Measurements from ENCODE around the gene PPP2R2C. TPM values are rescaled to one million over a fixed set of nuclear protein-coding genes. Genes with fewer than 3 reads are reported as not detected.

Gene PPP2R2C
- total RNA-seq, 1 donor from 2014 or later = 2.2 TPM

DNA sequence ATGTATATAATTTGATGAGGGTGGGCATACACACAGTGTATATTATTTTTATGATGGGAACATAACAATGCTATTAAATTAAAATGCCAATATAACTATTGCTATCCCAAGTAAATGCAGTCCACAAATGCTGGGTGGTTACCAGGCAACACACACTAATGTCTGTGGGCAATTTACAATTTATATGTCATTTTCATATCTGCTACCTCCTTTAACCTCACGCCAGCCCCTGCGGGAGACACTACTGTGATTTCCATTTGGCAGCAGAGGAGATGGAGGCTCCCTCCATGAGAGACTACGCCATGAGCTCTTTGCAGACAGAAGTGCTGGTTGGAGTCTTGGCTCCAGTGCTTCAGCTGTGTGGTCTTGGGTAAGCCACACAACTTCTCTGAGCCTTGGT is 87.9 kb downstream of the PPP2R2C start:
- Histone ChIP-seq H3K4me1 (no peaks in the 10 kb centered on the region), H3K27me3 (no peaks in the 10 kb centered on the region), H3K9me3 (no peaks in the 10 kb centered on the region), H3K27ac (no peak overlapping the region), H3K36me3 (no peaks in the 10 kb centered on the region), H3K4me3 (no peak overlapping the region)
- intact Hi-C loops (cut with DNase I) = no loop called here
- DNase-seq (ENCODE audit: low spot score in 2 of 2) = no peak
- TF ChIP-seq CTCF (IDR thresholded peaks at IDR 0.05) = no peak

GRCh38 chr4:6383929-6384328 is 88.5 kb downstream of the PPP2R2C start:
- no peaks in the 10 kb centered on the region for H3K27me3 ChIP-seq
- H3K36me3 ChIP-seq = no peaks in the 10 kb centered on the region
- TF ChIP-seq CTCF (IDR thresholded peaks at IDR 0.05) = no peak
- no peaks in the 10 kb centered on the region for H3K9me3 ChIP-seq
- DNase-seq (ENCODE audit: low spot score in 2 of 2) = no peak
- intact Hi-C loops (cut with DNase I) = no loop called here
- no peaks in the 10 kb centered on the region for H3K4me1 ChIP-seq
- no peak overlapping the region for H3K27ac ChIP-seq
- no peak overlapping the region for H3K4me3 ChIP-seq

DNA sequence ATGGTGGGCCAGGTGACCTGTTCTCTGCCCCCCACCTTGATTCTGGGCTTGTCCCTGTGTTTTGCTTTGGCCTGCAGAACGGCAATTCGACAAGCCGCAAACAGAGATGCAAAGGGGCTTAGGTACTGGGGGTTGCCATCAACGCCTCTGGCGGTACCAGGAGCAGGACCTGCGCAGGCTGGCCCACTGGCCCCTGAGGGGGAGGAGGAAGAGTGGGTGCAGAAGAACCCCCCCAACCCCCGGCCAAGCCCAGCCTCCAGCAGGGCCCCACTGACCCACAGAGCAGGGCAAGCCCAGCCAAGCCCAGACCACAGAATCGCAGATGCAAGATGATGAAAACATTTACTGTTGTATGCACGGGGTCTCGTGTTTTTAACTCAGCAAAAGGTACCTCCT is 89.4 kb downstream of the PPP2R2C start:
- no peak for DNase-seq (ENCODE audit: low spot score in 2 of 2)
- Histone ChIP-seq H3K36me3 (no peaks in the 10 kb centered on the region), H3K4me1 (no peaks in the 10 kb centered on the region), H3K9me3 (no peaks in the 10 kb centered on the region), H3K27me3 (no peaks in the 10 kb centered on the region), H3K4me3 (no peak overlapping the region), H3K27ac (no peak overlapping the region)
- TF ChIP-seq CTCF (IDR thresholded peaks at IDR 0.05) = no peak
- intact Hi-C loops (cut with DNase I) = no loop called here

DNA sequence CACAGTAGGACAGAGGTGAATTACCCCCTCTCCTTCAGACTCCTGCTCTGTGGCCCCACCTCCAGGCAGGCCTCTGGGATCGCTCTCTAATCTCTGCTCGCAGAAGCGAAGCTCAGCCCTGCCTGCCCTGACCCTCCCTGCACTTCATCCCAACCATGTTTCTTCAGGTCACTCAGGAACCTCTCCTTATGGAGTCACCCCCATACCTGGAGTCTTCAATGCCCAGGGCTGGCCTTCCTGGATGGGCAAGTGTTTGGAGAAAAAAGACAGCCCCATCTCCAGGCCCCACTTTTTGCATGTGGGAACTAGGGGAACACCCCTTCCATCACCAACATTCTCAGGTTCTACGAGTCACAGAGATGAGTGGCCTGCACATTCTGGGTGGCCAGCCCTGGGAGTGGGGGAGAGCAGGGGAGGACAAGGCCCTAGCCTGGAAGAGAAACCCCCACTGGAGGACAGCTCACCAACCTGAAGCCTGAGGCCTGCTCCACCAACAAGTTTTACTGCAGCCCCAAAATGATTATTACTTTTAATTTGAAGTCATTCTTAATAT is 90.8 kb downstream of the PPP2R2C start:
- no peak for DNase-seq (ENCODE audit: low spot score in 2 of 2)
- H3K36me3 ChIP-seq = no peaks in the 10 kb centered on the region
- no peaks in the 10 kb centered on the region for H3K4me1 ChIP-seq
- no peaks in the 10 kb centered on the region for H3K27me3 ChIP-seq
- no peaks in the 10 kb centered on the region for H3K9me3 ChIP-seq
- TF ChIP-seq CTCF (IDR thresholded peaks at IDR 0.05) = no peak
- H3K27ac ChIP-seq = no peak overlapping the region
- H3K4me3 ChIP-seq = no peak overlapping the region
- intact Hi-C loops (cut with DNase I) = no loop called here

DNA sequence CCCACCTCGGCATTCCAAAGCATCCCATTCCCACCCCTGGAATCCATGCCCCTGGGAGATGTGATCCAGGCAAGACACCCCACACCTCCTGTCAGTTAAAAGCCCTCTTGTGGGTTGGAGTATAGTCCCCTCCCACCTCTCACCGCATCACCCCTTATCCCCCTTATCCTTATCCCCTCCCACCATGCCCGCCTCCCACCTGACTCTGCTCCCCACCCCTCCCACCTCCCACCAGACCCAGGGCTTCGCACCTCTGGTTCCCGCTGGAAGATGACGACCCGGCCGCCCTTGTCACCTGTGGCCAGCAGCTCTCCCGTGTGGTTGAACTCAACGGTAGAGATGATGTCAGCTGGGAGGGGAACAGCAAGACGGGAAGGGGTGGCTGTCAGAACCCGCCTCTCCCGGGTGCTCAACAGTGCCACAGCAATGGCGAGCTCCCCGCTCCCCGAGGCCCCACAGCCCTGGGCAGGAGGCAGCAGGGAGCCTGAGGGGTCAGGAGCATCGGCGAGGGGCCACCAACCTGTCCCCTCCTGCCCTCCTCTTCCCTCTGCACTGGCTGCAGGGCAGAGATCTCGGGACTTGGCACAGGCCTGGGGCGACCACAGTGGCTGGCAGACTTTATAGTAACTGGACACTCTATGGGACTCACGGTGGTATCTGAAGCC is 91.5 kb downstream of the PPP2R2C start:
- TF ChIP-seq CTCF (IDR thresholded peaks at IDR 0.05) = no peak
- Histone ChIP-seq H3K4me1 (no peaks in the 10 kb centered on the region), H3K27ac (no peak overlapping the region), H3K27me3 (no peaks in the 10 kb centered on the region), H3K36me3 (no peaks in the 10 kb centered on the region), H3K4me3 (no peak overlapping the region), H3K9me3 (no peaks in the 10 kb centered on the region)
- intact Hi-C loops (cut with DNase I) = no loop called here
- DNase-seq (ENCODE audit: low spot score in 2 of 2) = no peak

Data from ascending aorta (tissue), 2 donors.